Measurements from ENCODE around the gene ADGRG7.

DNA sequence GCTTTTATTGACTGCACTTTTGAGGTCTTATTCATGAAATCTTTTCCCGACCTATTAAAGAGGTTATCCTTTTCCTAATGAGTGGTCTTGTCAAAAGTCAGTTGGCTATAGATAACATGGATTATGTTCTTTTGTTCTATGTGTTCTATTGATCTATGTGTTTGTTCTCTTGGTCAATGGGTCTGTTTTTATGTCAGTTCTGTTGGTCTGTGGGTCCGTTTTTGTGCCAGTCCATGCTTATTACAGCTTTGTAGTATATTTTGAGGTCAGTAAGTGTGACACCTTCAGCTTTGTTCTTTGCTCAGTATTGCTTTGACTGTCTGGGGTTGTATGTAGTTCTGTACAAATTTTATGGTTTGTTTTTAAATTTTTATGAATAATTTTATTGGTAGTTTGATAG is 107.7 kb downstream of the ADGRG7 start:
- TF ChIP-seq, protein P1, sequence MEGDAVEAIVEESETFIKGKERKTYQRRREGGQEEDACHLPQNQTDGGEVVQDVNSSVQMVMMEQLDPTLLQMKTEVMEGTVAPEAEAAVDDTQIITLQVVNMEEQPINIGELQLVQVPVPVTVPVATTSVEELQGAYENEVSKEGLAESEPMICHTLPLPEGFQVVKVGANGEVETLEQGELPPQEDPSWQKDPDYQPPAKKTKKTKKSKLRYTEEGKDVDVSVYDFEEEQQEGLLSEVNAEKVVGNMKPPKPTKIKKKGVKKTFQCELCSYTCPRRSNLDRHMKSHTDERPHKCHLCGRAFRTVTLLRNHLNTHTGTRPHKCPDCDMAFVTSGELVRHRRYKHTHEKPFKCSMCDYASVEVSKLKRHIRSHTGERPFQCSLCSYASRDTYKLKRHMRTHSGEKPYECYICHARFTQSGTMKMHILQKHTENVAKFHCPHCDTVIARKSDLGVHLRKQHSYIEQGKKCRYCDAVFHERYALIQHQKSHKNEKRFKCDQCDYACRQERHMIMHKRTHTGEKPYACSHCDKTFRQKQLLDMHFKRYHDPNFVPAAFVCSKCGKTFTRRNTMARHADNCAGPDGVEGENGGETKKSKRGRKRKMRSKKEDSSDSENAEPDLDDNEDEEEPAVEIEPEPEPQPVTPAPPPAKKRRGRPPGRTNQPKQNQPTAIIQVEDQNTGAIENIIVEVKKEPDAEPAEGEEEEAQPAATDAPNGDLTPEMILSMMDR (IDR thresholded peaks at IDR 0.05), result no peak
- no peak for TF ChIP-seq POLR2A (IDR thresholded peaks at IDR 0.05; ENCODE audit: low read depth)
